Sciatic nerve (tissue), 1 donor: ENCODE results near the gene EPHA1. TPM values are rescaled to one million over a fixed set of nuclear protein-coding genes. Genes with fewer than 3 reads are reported as not detected.

Source experiments
- microRNA-seq: library from miRNA; unstranded; fragments of <30 nt; microRNA quantifications from one replicate; pipeline ENCODE4 v1.2.0, GENCODE V29; 2020
- total RNA-seq: library from RNA; stranded (reverse); fragmentation: NEBNext Ultra II Directional; extraction: Animal tissue kit (Norgen Biotek cat#: 25700); gene quantifications from one replicate; pipeline ENCODE4 v1.2.1, GENCODE V29; 2021
- donor health status: DM: no; HTN: no; CAD: no.

EPHA1 gene
- total RNA-seq, 1 donor from 2014 or later = 0.22 TPM

Small RNA genes within 50 kb of the gene (microRNA-seq; reads per million reads assigned to microRNA genes)
- not detected for gene MIR6892

Other genes with a start within 250 kb of the EPHA1 start
- gene TAS2R39, start 225.4 kb downstream of the EPHA1 start, total RNA-seq = not detected
- gene TAS2R40, start 186.8 kb downstream of the EPHA1 start, total RNA-seq = not detected
- 155 TPM for gene GSTK1, start 145.4 kb downstream of the EPHA1 start, total RNA-seq
- gene TMEM139, start 123.9 kb downstream of the EPHA1 start, total RNA-seq = 10.9 TPM
- 33.8 TPM for gene CASP2, start 120.5 kb downstream of the EPHA1 start, total RNA-seq
- not detected for gene CLCN1, start 92.7 kb downstream of the EPHA1 start, total RNA-seq
- gene FAM131B, start 46.1 kb downstream of the EPHA1 start, total RNA-seq = 2.6 TPM
- 178 TPM for gene ZYX, start 27.5 kb downstream of the EPHA1 start, total RNA-seq
- gene TAS2R60, start 34.6 kb upstream of the EPHA1 start, total RNA-seq = 0.40 TPM
- gene TAS2R41, start 69.0 kb upstream of the EPHA1 start, total RNA-seq = not detected
- not detected for gene CTAGE15, start 162.9 kb upstream of the EPHA1 start, total RNA-seq
- gene TCAF2, start 212.1 kb upstream of the EPHA1 start, total RNA-seq = 2.5 TPM